HepG2 (cell line): ENCODE results near the gene FOXS1. TPM values are rescaled to one million over a fixed set of nuclear protein-coding genes. Genes with fewer than 3 reads are reported as not detected.

Experiments
- AHDC1 ChIP-seq: sonication (generic); formaldehyde crosslinking; IDR thresholded peaks from 2 replicates; pipeline ENCODE4 v1.5.1; 2020; ENCODE audit warnings: mild to moderate bottlenecking, missing genetic modification reagents, borderline replicate concordance
- ATF7-NPFF ChIP-seq: sonication (generic); formaldehyde crosslinking; IDR thresholded peaks from 2 replicates; pipeline ENCODE4 v1.8.1; 2023; ENCODE audit warnings: mild to moderate bottlenecking, low read depth, missing genetic modification reagents, moderate library complexity
- FUBP1 ChIP-seq: sonication (generic); formaldehyde crosslinking; IDR thresholded peaks from 2 replicates; pipeline ENCODE4 v1.5.1; 2020; ENCODE audit warnings: missing genetic modification reagents, mild to moderate bottlenecking, borderline replicate concordance
- PTBP1 ChIP-seq: fragments of 200-400 bp; formaldehyde crosslinking; IDR thresholded peaks from 2 replicates; pipeline ENCODE4 v1.6.1; 2018; ENCODE audit warnings: low read length, low read depth; ENCODE audit not compliant: poor library complexity, severe bottlenecking
- STAT5B ChIP-seq: sonication (generic); formaldehyde crosslinking; IDR thresholded peaks from 2 replicates; pipeline ENCODE4 v1.4.0; 2020; ENCODE audit warnings: missing genetic modification reagents
- WIZ ChIP-seq: sonication (generic); formaldehyde crosslinking; IDR thresholded peaks from 2 replicates; pipeline ENCODE4 v1.5.1; 2020; ENCODE audit warnings: mild to moderate bottlenecking, missing genetic modification reagents
- ZNF788 ChIP-seq: sonication (generic); formaldehyde crosslinking; IDR thresholded peaks from 2 replicates; pipeline ENCODE4 v1.5.0; 2020; ENCODE audit warnings: mild to moderate bottlenecking, missing genetic modification reagents, borderline replicate concordance
- polyA plus RNA-seq, 8 experiments: library from polyadenylated mRNA; depleted of rRNA in 3 of 8; stranded (reverse) in 7 of 8; unstranded in 1 of 8; fragments of >200 nt; fragmentation: Illumina TruSeq in 4 of 8; extraction: Trizol in 4 of 8; gene quantifications; 2 replicates each; pipeline versions ENCODE4 v1.2.1 to v1.2.3, GENCODE V29; 2011 to 2016; ENCODE audit warnings: low read depth in 4 of 8, missing spikeins in 1 of 8, mixed read lengths in 1 of 8; ENCODE audit not compliant: insufficient read depth in 1 of 8
- total RNA-seq, 5 experiments: library from RNA; depleted of rRNA; stranded (reverse); fragments of >200 nt; fragmentation: Illumina TruSeq; extraction: Trizol; gene quantifications; 2 replicates each; pipeline ENCODE4 v1.2.3, GENCODE V29; 2016; ENCODE audit warnings: low read depth in 1 of 5

Gene FOXS1
- total and polyA plus RNA-seq, 2 of the 13 experiments (the other 11 are each of a cell fraction or from before 2014, with no cell fraction given) = not detected

GRCh38 chr20:31842471-31843157 is 2.8 kb downstream of the FOXS1 start (continued):
- no peak for TF ChIP-seq STAT5B (CRISPR knock-in tag)
- TF ChIP-seq ATF7-NPFF (CRISPR knock-in tag) = no peak
- TF ChIP-seq FUBP1 (CRISPR knock-in tag) = no peak
- no peak for TF ChIP-seq AHDC1 (CRISPR knock-in tag)
- no peak for TF ChIP-seq WIZ (CRISPR knock-in tag)
- no peak for TF ChIP-seq ZNF788 (CRISPR knock-in tag)
- no peak for TF ChIP-seq PTBP1
